Upper lobe of left lung (tissue), 4 donors: ENCODE measurements around the gene ZMPSTE24.

ENCODE experiments used
- POLR2A ChIP-seq, 4 donors: fragments of 450-650 bp; IDR thresholded peaks; one replicate each; pipeline ENCODE4 v1.5.1; 2016 to 2017; ENCODE audit warnings: antibody characterized with exemption in 4 of 4, mild to moderate bottlenecking in 2 of 4
- POLR2AphosphoS5 ChIP-seq, 2 donors: sonication (generic); formaldehyde crosslinking; IDR thresholded peaks; one replicate each; pipeline ENCODE4 v1.5.1; 2017; ENCODE audit warnings: antibody characterized with exemption in 2 of 2
- TF ChIP-seq, protein P1 (sequence below), 6 experiments: fragments of 450-650 bp in 4 of 6; fragments of 200-600 bp in 2 of 6; sonication (generic) in 2 of 6; IDR thresholded peaks; one replicate each; pipeline ENCODE4 v1.5.1; 2016 to 2019; ENCODE audit warnings: antibody characterized with exemption in 6 of 6

DNA sequence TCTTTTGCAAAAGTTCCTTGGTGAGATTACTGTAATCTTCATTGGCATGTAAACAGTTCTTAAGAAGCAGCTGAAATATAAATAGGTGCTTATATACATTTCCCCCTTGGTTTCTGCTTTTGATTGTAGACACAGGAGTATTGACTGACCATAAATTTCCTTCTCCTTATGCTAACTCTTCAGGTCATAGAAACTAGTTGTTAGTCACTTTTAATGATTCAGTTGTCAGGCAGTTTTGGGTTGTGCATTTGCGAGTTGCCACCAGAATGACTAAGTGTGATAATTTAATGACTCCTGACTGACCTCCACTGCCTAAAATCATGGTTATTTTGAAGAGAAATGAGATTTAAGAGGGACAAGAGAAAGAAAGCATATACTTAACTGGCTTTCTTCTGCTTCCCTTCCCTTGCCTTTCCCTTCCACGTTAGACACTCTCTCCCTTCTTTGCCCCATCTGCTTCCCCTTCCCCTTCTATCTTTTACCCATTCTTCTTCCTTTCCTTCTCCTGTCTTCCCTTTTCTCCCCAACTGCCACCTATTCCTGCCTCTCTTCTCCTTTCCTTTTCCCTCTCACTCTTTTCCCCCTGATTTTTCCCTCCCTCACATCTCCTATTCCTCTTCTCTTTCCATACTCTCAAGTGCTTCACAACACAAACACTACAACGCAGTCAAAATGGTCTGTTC lies 12.3 kb downstream of the ZMPSTE24 start:
- TF ChIP-seq, protein P1, sequence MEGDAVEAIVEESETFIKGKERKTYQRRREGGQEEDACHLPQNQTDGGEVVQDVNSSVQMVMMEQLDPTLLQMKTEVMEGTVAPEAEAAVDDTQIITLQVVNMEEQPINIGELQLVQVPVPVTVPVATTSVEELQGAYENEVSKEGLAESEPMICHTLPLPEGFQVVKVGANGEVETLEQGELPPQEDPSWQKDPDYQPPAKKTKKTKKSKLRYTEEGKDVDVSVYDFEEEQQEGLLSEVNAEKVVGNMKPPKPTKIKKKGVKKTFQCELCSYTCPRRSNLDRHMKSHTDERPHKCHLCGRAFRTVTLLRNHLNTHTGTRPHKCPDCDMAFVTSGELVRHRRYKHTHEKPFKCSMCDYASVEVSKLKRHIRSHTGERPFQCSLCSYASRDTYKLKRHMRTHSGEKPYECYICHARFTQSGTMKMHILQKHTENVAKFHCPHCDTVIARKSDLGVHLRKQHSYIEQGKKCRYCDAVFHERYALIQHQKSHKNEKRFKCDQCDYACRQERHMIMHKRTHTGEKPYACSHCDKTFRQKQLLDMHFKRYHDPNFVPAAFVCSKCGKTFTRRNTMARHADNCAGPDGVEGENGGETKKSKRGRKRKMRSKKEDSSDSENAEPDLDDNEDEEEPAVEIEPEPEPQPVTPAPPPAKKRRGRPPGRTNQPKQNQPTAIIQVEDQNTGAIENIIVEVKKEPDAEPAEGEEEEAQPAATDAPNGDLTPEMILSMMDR (IDR thresholded peaks at IDR 0.05), result no peak
- TF ChIP-seq POLR2A (IDR thresholded peaks at IDR 0.05) (no peak), POLR2AphosphoS5 (IDR thresholded peaks at IDR 0.05) (no peak)
